Lung microvascular endothelial cell (primary cell): Measurements from ENCODE around the gene SUPT3H. TPM values are rescaled to one million over a fixed set of nuclear protein-coding genes. Genes with fewer than 3 reads are reported as not detected.
"Not testable (repeated sequence)": the region's sequence is repeated elsewhere in the genome, so short reads cannot be mapped to it uniquely, and the experiment has no call there.

Experiments used
- DNase-seq, 2 donors: peaks; one replicate each; pipeline versions ENCODE4 v3.0.0 to v3.0.0-alpha.2; 2010; ENCODE audit warnings: low read depth in 2 of 2
- total RNA-seq: library from RNA; depleted of rRNA; stranded (reverse); fragments of >200 nt; gene quantifications from 2 replicates; pipeline ENCODE4 v1.2.1, GENCODE V29; 2014

The SUPT3H gene
- total RNA-seq, 1 donor from 2014 or later: 2.8 TPM

GRCh38 chr6:45326698-45327417 is 50.9 kb downstream of the SUPT3H start:
- no peak for DNase-seq

GRCh38 chr6:45323656-45324224 is 54.0 kb downstream of the SUPT3H start:
- peak in 1 of 2 donors; percentile 3 for DNase-seq

GRCh38 chr6:45320349-45320748 is 57.4 kb downstream of the SUPT3H start:
- no peak for DNase-seq

GRCh38 chr6:45314146-45314545 is 63.6 kb downstream of the SUPT3H start:
- peak in 1 of 2 donors; percentile 28 for DNase-seq

GRCh38 chr6:45310118-45310788 is 67.5 kb downstream of the SUPT3H start:
- DNase-seq: peak in 1 of 2 donors; percentile 3

- DNase-seq: no peak
These were observed 72.2 kb downstream of the SUPT3H start for GRCh38 chr6:45305546-45305945.

GRCh38 chr6:45302832-45303231 is 74.9 kb downstream of the SUPT3H start:
- no peak for DNase-seq

- no peak for DNase-seq
These were observed 76.2 kb downstream of the SUPT3H start for GRCh38 chr6:45301348-45302142.

- DNase-seq: no peak
These were observed 77.0 kb downstream of the SUPT3H start for GRCh38 chr6:45300736-45301135.

- no peak for DNase-seq
These were observed 78.6 kb downstream of the SUPT3H start for GRCh38 chr6:45299096-45299581.

- DNase-seq: no peak
These were observed 80.4 kb downstream of the SUPT3H start for GRCh38 chr6:45297320-45297719.

GRCh38 chr6:45294065-45294701 is 83.6 kb downstream of the SUPT3H start:
- not testable (repeated sequence) for DNase-seq

- DNase-seq: no peak
These were observed 84.4 kb downstream of the SUPT3H start for GRCh38 chr6:45293306-45293705.

- no peak for DNase-seq
These were observed 87.8 kb downstream of the SUPT3H start for GRCh38 chr6:45289751-45290514.

- not testable (repeated sequence) for DNase-seq
These were observed 91.0 kb downstream of the SUPT3H start for GRCh38 chr6:45286707-45287106.

GRCh38 chr6:45278367-45278766 is 99.4 kb downstream of the SUPT3H start:
- no peak for DNase-seq

- not testable (repeated sequence) for DNase-seq
These were observed 100.0 kb downstream of the SUPT3H start for GRCh38 chr6:45277741-45278140.

- no peak for DNase-seq
These were observed 102.4 kb downstream of the SUPT3H start for GRCh38 chr6:45275358-45275757.

- DNase-seq: no peak
These were observed 105.1 kb downstream of the SUPT3H start for GRCh38 chr6:45272626-45273025.

GRCh38 chr6:45265246-45265645 is 112.5 kb downstream of the SUPT3H start:
- DNase-seq: peak in 1 of 2 donors; percentile 3
